GM19372 (cell line): ENCODE results near the gene PXT1.

Experiments
- ATAC-seq: cut with Tn5 transposase; IDR thresholded peaks from one replicate; pipeline ENCODE4 v1.9.1; 2021; ENCODE audit warnings: mild to moderate bottlenecking, low read depth, moderate library complexity; ENCODE audit not compliant: unreplicated experiment

PXT1 gene

GRCh38 chr6:36350681-36351571, 91.7 kb downstream of the PXT1 start:
- ATAC-seq = no peak

GRCh38 chr6:36350082-36350481, 92.6 kb downstream of the PXT1 start:
- ATAC-seq = no peak

GRCh38 chr6:36349240-36349639, 93.4 kb downstream of the PXT1 start:
- no peak for ATAC-seq

GRCh38 chr6:36347621-36348020, 95.0 kb downstream of the PXT1 start:
- no peak for ATAC-seq

DNA sequence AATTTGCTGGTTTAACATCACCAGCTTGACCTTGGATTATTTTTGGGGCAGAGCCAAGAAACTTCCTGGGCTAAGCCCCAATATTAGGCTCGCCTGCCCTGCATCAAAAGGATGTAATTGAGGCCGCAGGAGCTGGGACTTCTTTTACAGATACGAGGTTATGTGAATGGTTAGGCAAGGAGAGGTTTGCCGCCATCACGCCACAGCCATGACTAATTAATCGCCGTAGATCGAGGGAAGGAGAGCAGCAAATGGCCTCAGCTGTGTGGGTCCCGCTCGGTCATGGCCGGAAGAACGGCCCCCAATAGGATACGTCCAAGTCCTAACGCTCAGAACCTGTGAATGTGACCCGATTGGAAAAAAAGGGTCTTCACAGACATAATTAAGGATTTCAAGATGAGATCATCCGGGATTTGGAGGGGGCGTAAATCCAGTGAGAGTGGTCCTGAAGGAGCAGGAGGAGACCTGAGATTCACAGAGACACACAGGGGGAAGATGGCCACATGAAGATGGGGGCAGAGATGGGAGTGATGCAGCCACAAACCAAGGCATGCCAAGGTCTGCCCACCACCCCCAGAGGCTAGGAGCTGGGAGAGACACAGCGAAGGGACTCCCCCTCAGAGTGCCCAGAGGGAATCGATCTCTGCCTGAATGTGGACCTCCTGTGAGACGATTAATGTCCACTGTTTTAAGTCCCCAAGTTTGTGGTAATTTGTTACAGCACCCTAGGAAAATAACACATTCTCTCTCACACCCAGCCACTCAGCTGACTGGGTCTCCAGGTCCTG, 96.0 kb downstream of the PXT1 start:
- no peak for ATAC-seq

DNA sequence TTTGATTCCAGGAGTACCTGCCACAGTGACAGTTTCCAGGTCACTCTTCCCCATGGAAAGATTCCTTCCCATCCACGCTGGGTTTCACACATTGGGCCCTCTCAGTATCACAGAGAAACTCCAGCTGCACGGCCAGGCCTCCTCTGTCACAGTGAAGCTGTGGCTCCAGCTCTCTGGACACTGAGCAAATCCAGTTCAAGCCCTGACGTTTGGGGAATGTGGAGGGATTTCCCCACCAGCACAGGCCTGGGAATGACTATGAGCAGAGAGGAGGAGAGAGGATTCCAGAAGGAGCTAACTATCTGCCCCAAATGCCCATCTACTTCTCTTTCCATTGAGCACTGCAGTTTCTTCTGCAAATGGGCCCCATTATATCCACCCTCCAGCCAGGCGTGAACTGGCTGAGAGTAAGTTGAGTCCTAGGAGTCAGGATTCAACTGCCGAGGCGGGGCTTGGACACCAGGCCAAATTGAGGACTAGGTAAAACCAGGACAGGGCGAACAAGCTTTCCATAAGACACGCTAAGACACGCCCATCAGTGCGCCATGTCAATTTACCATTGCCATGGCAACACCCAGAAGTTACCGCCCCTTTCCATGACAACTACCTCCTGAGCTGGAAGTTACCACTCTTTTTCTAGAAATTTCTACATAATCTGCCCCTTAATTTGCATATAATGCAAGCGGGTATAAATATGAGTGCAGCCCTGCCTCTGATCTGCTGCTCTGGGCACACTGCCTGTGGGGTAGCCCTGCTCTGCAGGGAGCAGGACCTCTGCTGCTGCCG, 96.8 kb downstream of the PXT1 start:
- ATAC-seq = no peak

GRCh38 chr6:36343109-36343680, 99.5 kb downstream of the PXT1 start:
- ATAC-seq = no peak

DNA sequence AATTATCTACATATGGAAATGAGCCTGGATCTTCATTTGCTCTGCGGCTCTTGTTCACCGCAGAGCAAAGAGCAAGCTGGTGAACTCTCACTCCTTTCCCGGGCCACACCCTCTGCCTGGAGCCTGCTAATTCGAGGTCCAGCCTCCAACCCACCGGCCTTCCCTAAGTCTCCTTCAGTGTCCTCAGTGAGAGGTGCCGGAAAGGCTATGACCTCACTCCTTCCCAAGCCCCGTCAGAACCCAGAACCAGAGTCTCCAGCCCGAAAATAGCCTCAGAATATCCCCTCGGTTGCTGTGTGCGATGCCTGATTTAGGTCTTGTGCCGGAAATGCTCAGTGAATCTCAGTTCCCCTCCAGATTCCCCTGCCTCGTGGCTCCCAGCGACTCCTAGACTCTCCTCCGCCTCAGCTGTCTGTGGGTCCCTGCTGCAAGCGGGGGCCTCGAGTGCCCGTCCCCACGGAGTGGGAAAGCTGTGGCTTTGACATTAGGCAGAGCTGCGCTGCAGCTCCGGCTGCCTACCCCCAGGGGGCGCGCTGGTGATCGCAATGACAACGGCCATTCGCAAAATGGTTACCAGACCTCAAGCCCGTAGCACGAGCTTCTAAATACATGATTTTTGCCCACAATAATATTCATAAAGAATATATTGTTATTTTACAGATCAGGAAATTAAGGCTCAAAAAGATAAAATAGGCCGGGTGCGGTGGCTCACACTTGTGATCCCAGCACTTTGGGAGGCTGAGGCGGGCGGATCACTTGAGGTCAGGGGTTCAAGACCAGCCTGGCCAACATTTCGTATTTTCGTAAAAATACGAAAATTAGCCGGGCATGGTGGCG, 101.8 kb downstream of the PXT1 start:
- ATAC-seq = no peak
